Adrenal gland (tissue), 5 donors: Measurements from ENCODE around the gene RPS6KA4.

ENCODE experiments used
- POLR2A ChIP-seq, 2 donors: fragments of 450-650 bp; IDR thresholded peaks; one replicate each; pipeline ENCODE4 v1.6.1; 2017; ENCODE audit warnings: antibody characterized with exemption in 2 of 2, mild to moderate bottlenecking in 2 of 2, moderate library complexity in 1 of 2
- TF ChIP-seq, protein P1 (sequence below), 6 experiments: fragments of 450-650 bp in 4 of 6; fragments of 200-600 bp in 2 of 6; sonication (generic) in 1 of 6; IDR thresholded peaks; 1 replicate in 5 of 6; 2 replicates in 1 of 6; pipeline versions ENCODE4 v1.5.1 to v1.8.0; 2016 to 2021; ENCODE audit warnings: antibody characterized with exemption in 6 of 6, mild to moderate bottlenecking in 2 of 6, moderate library complexity in 1 of 6
- donor health status: DM: no; HTN: no; CAD: no.

DNA sequence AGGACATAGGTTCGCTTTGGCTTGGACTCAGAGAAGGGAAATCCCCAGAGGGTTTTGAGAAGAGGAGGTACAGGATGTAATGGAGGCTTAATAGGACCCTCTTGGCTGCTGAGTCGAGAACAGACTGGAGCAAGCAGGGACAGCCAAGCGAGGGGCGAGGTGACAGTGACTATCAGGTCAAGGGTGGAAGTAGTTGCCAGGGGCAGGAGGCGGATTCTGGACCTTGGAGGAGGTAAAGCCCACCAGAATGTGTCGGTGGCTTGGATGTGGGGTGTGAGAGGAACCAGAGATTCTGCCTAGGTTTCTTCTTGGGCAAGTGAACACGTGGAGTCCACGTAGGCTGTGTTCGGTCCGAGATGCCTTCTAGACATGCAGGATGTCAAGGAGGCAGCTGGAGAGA, 46.0 kb upstream of the RPS6KA4 start:
- TF ChIP-seq, protein P1, sequence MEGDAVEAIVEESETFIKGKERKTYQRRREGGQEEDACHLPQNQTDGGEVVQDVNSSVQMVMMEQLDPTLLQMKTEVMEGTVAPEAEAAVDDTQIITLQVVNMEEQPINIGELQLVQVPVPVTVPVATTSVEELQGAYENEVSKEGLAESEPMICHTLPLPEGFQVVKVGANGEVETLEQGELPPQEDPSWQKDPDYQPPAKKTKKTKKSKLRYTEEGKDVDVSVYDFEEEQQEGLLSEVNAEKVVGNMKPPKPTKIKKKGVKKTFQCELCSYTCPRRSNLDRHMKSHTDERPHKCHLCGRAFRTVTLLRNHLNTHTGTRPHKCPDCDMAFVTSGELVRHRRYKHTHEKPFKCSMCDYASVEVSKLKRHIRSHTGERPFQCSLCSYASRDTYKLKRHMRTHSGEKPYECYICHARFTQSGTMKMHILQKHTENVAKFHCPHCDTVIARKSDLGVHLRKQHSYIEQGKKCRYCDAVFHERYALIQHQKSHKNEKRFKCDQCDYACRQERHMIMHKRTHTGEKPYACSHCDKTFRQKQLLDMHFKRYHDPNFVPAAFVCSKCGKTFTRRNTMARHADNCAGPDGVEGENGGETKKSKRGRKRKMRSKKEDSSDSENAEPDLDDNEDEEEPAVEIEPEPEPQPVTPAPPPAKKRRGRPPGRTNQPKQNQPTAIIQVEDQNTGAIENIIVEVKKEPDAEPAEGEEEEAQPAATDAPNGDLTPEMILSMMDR (IDR thresholded peaks at IDR 0.05): no peak
- no peak for TF ChIP-seq POLR2A (IDR thresholded peaks at IDR 0.05)
